HepG2 (cell line): ENCODE results near the gene TBX21. TPM values are rescaled to one million over a fixed set of nuclear protein-coding genes. Genes with fewer than 3 reads are reported as not detected.
A peak's percentile ranks its signal among the peaks of the same experiment; 100 is the strongest.

Experiments
- ATF1 ChIP-seq: IDR thresholded peaks from 2 replicates; pipeline ENCODE4 v1.6.1; 2016; ENCODE audit warnings: mild to moderate bottlenecking, control low read depth
- CEBPB ChIP-seq: IDR thresholded peaks from 2 replicates; pipeline ENCODE4 v1.6.1; 2011; ENCODE audit warnings: low read depth, low read length, improper control_type of control experiment, borderline replicate concordance
- ESRRA ChIP-seq: sonication (generic); formaldehyde crosslinking; IDR thresholded peaks from 2 replicates; pipeline ENCODE4 v1.5.1; 2020; ENCODE audit warnings: mild to moderate bottlenecking, low read depth, missing genetic modification reagents
- ETV5 ChIP-seq: IDR thresholded peaks from 2 replicates; pipeline ENCODE4 v1.6.1; 2018; ENCODE audit warnings: missing biosample characterization, missing genetic modification reagents, inconsistent platforms, borderline replicate concordance
- GABPB1 ChIP-seq: IDR thresholded peaks from 2 replicates; pipeline ENCODE4 v1.6.1; 2016; ENCODE audit warnings: mild to moderate bottlenecking, missing genetic modification reagents, moderate library complexity, missing compliant biosample characterization
- KAT7 ChIP-seq: IDR thresholded peaks from 2 replicates; pipeline ENCODE4 v1.6.1; 2018; ENCODE audit warnings: borderline replicate concordance, missing compliant biosample characterization
- KLF9 ChIP-seq: IDR thresholded peaks from 2 replicates; pipeline ENCODE4 v1.6.1; 2016; ENCODE audit warnings: low read depth
- MIER2 ChIP-seq: IDR thresholded peaks from 2 replicates; pipeline ENCODE4 v1.6.1; 2016; ENCODE audit warnings: missing biosample characterization, missing genetic modification reagents
- MLLT10 ChIP-seq: sonication (generic); formaldehyde crosslinking; IDR thresholded peaks from 2 replicates; pipeline ENCODE4 v1.4.0; 2020; ENCODE audit warnings: missing genetic modification reagents
- NFE2L1 ChIP-seq: sonication (generic); formaldehyde crosslinking; IDR thresholded peaks from 2 replicates; pipeline ENCODE4 v1.4.0; 2020; ENCODE audit warnings: missing genetic modification reagents, mild to moderate bottlenecking, borderline replicate concordance
- PAF1 ChIP-seq: IDR thresholded peaks from 2 replicates; pipeline ENCODE4 v1.6.1; 2016; ENCODE audit warnings: missing genetic modification reagents, missing compliant biosample characterization
- RARA ChIP-seq: IDR thresholded peaks from 2 replicates; pipeline ENCODE4 v1.6.1; 2016; ENCODE audit warnings: missing genetic modification reagents, missing compliant biosample characterization
- RFX1 ChIP-seq: fragments of 450-650 bp; IDR thresholded peaks from 2 replicates; pipeline ENCODE4 v1.6.1; 2017
- SAFB2 ChIP-seq: sonication (generic); formaldehyde crosslinking; IDR thresholded peaks from 2 replicates; pipeline ENCODE4 v1.5.1; 2020; ENCODE audit warnings: missing genetic modification reagents, low read depth, mild to moderate bottlenecking, borderline replicate concordance
- TCF12 ChIP-seq, 2 experiments: fragments of 450-650 bp in 1 of 2; sonication (generic) in 1 of 2; formaldehyde crosslinking in 1 of 2; IDR thresholded peaks; 2 replicates each; pipeline versions ENCODE4 v1.6.1 to v1.8.0; 2017 to 2022; ENCODE audit warnings: antibody characterized with exemption in 1 of 2, mild to moderate bottlenecking in 1 of 2, missing genetic modification reagents in 1 of 2, moderate library complexity in 1 of 2
- ZIK1 ChIP-seq: sonication (generic); formaldehyde crosslinking; IDR thresholded peaks from 2 replicates; pipeline ENCODE4 v1.5.0; 2020; ENCODE audit warnings: mild to moderate bottlenecking, low read depth, missing genetic modification reagents, borderline replicate concordance
- ZNF124 ChIP-seq: sonication (generic); formaldehyde crosslinking; IDR thresholded peaks from 2 replicates; pipeline ENCODE4 v1.4.0; 2020; ENCODE audit warnings: missing genetic modification reagents
- ZNF225 ChIP-seq: sonication (generic); formaldehyde crosslinking; IDR thresholded peaks from 2 replicates; pipeline ENCODE4 v1.4.0; 2020; ENCODE audit warnings: mild to moderate bottlenecking, missing genetic modification reagents
- ZNF460 ChIP-seq: sonication (generic); formaldehyde crosslinking; IDR thresholded peaks from 2 replicates; pipeline ENCODE4 v1.5.1; 2020; ENCODE audit warnings: missing genetic modification reagents, mild to moderate bottlenecking, borderline replicate concordance
- ZNF670 ChIP-seq: sonication (generic); formaldehyde crosslinking; IDR thresholded peaks from 2 replicates; pipeline ENCODE4 v1.8.0; 2022; ENCODE audit warnings: mild to moderate bottlenecking, missing genetic modification reagents, borderline replicate concordance
- ZNF713 ChIP-seq: sonication (generic); formaldehyde crosslinking; IDR thresholded peaks from 2 replicates; pipeline ENCODE4 v1.4.0; 2020; ENCODE audit warnings: mild to moderate bottlenecking, missing genetic modification reagents
- ZNF883 ChIP-seq: sonication (generic); formaldehyde crosslinking; IDR thresholded peaks from 2 replicates; pipeline ENCODE4 v1.5.1; 2020; ENCODE audit warnings: mild to moderate bottlenecking, missing genetic modification reagents; ENCODE audit errors: not compliant biosample characterization
- ZSCAN29 ChIP-seq: sonication (generic); formaldehyde crosslinking; conservative IDR thresholded peaks from 2 replicates; pipeline ENCODE4 v1.4.0; 2020; ENCODE audit warnings: mild to moderate bottlenecking, missing genetic modification reagents
- polyA plus RNA-seq, 8 experiments: library from polyadenylated mRNA; depleted of rRNA in 3 of 8; stranded (reverse) in 7 of 8; unstranded in 1 of 8; fragments of >200 nt; fragmentation: Illumina TruSeq in 4 of 8; extraction: Trizol in 4 of 8; gene quantifications; 2 replicates each; pipeline versions ENCODE4 v1.2.1 to v1.2.3, GENCODE V29; 2011 to 2016; ENCODE audit warnings: low read depth in 4 of 8, missing spikeins in 1 of 8, mixed read lengths in 1 of 8; ENCODE audit not compliant: insufficient read depth in 1 of 8
- total RNA-seq, 5 experiments: library from RNA; depleted of rRNA; stranded (reverse); fragments of >200 nt; fragmentation: Illumina TruSeq; extraction: Trizol; gene quantifications; 2 replicates each; pipeline ENCODE4 v1.2.3, GENCODE V29; 2016; ENCODE audit warnings: low read depth in 1 of 5
- TF ChIP-seq, protein P1 (sequence below): sonication (generic); formaldehyde crosslinking; IDR thresholded peaks from 2 replicates; pipeline ENCODE4 v1.8.1; 2023; ENCODE audit warnings: mild to moderate bottlenecking, missing genetic modification reagents
- TF ChIP-seq, protein P2 (sequence below): sonication (generic); formaldehyde crosslinking; IDR thresholded peaks from 2 replicates; pipeline ENCODE4 v1.4.0; 2020; ENCODE audit warnings: mild to moderate bottlenecking, missing genetic modification reagents, borderline replicate concordance
- TF ChIP-seq, protein P3 (sequence below): sonication (generic); formaldehyde crosslinking; conservative IDR thresholded peaks from 2 replicates; pipeline ENCODE4 v1.4.0; 2020; ENCODE audit warnings: mild to moderate bottlenecking, missing genetic modification reagents, moderate library complexity

The TBX21 gene
- total and polyA plus RNA-seq, 2 of the 13 experiments (the other 11 are each of a cell fraction or from before 2014, with no cell fraction given), result not detected

DNA sequence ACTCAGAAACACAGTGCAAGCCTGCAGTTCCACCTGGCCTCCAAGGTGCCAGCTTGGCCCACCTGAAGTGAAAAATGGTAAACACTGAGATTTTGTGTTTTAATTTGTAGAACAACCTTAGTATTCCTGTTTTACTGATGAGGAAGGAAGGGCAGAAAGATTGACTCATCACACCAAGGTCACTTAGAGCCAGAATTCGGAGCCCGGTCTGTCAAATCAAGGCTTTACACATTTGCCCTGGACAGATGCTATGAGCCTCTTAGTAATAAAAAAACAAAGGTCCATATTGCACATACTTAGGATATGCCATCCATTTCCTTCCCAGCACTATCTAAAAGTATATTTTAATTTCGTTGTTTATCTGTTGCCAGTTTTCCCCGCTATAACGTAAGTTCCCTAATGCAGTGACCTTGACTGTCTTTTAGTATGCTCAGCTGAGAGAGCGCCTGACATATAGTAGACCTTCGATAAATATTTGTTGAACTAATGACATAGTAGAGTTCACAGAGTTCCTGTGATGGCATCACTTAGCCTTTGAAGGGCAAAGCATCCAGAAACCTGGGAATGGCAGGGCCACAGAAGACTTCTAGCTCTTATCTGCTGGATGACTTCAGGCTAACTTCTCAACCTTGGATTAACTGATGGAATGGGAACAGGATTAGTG is 46.2 kb upstream of the TBX21 start (continued):
- TF ChIP-seq ZNF713 (CRISPR knock-in tag) (no peak), ETV5 (CRISPR knock-in tag) (peak; percentile 27; the same call in 1 of the 2 replicates), ESRRA (peak; percentile 88), ZSCAN29 (CRISPR knock-in tag) (no peak; the same call in 1 of the 2 replicates), MIER2 (no peak), SAFB2 (CRISPR knock-in tag) (no peak), PAF1 (CRISPR knock-in tag) (peak; percentile 69; the same call in 1 of the 2 replicates), KLF9 (CRISPR knock-in tag) (no peak; the same call in 1 of the 2 replicates), ZNF225 (CRISPR knock-in tag) (no peak), ZNF670 (CRISPR knock-in tag) (no peak), ZNF124 (CRISPR knock-in tag) (no peak), RARA (CRISPR knock-in tag) (peak; percentile 86), MLLT10 (CRISPR knock-in tag) (no peak), ZNF460 (CRISPR knock-in tag) (no peak), ZNF883 (CRISPR knock-in tag) (no peak), NFE2L1 (no peak), ATF1 (CRISPR knock-in tag) (peak; percentile 66; the same call in 1 of the 2 replicates), TCF12 (IDR thresholded peaks at IDR 0.05) (no peak), TCF12 (CRISPR knock-in tag; IDR thresholded peaks at IDR 0.05) (0 out of 2 replicates have a peak, but pooled peaks have one; percentile 15), ZIK1 (no peak), KAT7 (no peak), RFX1 (no peak), CEBPB (peak; percentile 51; the same call in 1 of the 2 replicates), GABPB1 (CRISPR knock-in tag) (0 out of 2 replicates have a peak, but pooled peaks have one; percentile 14)
- TF ChIP-seq, protein P1, sequence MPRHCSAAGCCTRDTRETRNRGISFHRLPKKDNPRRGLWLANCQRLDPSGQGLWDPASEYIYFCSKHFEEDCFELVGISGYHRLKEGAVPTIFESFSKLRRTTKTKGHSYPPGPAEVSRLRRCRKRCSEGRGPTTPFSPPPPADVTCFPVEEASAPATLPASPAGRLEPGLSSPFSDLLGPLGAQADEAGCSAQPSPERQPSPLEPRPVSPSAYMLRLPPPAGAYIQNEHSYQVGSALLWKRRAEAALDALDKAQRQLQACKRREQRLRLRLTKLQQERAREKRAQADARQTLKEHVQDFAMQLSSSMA (CRISPR knock-in tag), result no peak
- TF ChIP-seq, protein P2, sequence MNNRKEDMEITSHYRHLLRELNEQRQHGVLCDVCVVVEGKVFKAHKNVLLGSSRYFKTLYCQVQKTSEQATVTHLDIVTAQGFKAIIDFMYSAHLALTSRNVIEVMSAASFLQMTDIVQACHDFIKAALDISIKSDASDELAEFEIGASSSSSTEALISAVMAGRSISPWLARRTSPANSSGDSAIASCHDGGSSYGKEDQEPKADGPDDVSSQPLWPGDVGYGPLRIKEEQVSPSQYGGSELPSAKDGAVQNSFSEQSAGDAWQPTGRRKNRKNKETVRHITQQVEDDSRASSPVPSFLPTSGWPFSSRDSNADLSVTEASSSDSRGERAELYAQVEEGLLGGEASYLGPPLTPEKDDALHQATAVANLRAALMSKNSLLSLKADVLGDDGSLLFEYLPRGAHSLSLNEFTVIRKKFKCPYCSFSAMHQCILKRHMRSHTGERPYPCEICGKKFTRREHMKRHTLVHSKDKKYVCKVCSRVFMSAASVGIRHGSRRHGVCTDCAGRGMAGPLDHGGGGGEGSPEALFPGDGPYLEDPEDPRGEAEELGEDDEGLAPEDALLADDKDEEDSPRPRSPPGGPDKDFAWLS (CRISPR knock-in tag), result no peak
- TF ChIP-seq, protein P3, sequence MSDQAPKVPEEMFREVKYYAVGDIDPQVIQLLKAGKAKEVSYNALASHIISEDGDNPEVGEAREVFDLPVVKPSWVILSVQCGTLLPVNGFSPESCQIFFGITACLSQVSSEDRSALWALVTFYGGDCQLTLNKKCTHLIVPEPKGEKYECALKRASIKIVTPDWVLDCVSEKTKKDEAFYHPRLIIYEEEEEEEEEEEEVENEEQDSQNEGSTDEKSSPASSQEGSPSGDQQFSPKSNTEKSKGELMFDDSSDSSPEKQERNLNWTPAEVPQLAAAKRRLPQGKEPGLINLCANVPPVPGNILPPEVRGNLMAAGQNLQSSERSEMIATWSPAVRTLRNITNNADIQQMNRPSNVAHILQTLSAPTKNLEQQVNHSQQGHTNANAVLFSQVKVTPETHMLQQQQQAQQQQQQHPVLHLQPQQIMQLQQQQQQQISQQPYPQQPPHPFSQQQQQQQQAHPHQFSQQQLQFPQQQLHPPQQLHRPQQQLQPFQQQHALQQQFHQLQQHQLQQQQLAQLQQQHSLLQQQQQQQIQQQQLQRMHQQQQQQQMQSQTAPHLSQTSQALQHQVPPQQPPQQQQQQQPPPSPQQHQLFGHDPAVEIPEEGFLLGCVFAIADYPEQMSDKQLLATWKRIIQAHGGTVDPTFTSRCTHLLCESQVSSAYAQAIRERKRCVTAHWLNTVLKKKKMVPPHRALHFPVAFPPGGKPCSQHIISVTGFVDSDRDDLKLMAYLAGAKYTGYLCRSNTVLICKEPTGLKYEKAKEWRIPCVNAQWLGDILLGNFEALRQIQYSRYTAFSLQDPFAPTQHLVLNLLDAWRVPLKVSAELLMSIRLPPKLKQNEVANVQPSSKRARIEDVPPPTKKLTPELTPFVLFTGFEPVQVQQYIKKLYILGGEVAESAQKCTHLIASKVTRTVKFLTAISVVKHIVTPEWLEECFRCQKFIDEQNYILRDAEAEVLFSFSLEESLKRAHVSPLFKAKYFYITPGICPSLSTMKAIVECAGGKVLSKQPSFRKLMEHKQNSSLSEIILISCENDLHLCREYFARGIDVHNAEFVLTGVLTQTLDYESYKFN (CRISPR knock-in tag), result peak; percentile 72
